ENCODE results near the gene SGK2. TPM values are rescaled to one million over a fixed set of nuclear protein-coding genes. Genes with fewer than 3 reads are reported as not detected.
A peak's percentile ranks its signal among the peaks of the same experiment; 100 is the strongest.

SGK2 gene
- total and polyA plus RNA-seq, 2 of the 13 experiments (the other 11 are each of a cell fraction or from before 2014, with no cell fraction given), result 6.2 to 29.4 TPM

DNA sequence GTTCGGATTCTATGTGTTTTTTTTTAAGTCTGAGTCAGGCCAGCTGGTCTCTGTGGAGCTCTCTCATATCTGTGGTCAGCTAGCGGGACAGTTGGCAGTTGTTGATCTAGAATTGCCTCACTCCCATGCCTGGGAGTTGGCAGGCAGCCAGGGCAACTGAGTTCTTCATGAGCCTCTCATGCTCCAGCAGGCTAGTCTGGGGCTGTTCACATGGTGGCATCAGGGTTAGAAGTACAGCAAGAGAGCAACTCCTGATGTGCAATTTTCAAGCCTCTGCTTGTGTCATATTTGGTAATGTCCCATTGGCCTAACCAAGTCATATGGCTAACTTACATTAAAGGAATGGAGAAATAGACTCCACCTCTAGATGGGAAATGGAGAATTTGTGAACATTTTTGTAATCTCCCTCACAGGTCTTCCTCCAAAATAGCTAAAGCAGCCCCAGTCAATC is 25.2 kb downstream of the SGK2 start (continued):
- TF ChIP-seq, protein P1, sequence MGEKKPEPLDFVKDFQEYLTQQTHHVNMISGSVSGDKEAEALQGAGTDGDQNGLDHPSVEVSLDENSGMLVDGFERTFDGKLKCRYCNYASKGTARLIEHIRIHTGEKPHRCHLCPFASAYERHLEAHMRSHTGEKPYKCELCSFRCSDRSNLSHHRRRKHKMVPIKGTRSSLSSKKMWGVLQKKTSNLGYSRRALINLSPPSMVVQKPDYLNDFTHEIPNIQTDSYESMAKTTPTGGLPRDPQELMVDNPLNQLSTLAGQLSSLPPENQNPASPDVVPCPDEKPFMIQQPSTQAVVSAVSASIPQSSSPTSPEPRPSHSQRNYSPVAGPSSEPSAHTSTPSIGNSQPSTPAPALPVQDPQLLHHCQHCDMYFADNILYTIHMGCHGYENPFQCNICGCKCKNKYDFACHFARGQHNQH (CRISPR knock-in tag; IDR thresholded peaks at IDR 0.05), result peak; percentile 58; the same call in 1 of the 2 replicates
- TF ChIP-seq ZNF788 (CRISPR knock-in tag; IDR thresholded peaks at IDR 0.05; ENCODE audit: borderline replicate concordance) (peak; percentile 31; the same call in 1 of the 2 replicates), MAZ (IDR thresholded peaks at IDR 0.05; ENCODE audit: borderline replicate concordance, low read depth, low read length) (no peak), MAZ (CRISPR knock-in tag; IDR thresholded peaks at IDR 0.05; ENCODE audit: low read depth) (0 out of 2 replicates have a peak, but pooled peaks have one; percentile 34), CCAR2 (optimal IDR thresholded peaks at IDR 0.05; ENCODE audit: low read depth, low read length) (no peak), HMGXB4 (CRISPR knock-in tag; IDR thresholded peaks at IDR 0.05; ENCODE audit: borderline replicate concordance in 1 of 2, low read depth in 1 of 2) (no peak), HOXA3 (CRISPR knock-in tag; IDR thresholded peaks at IDR 0.05) (peak; percentile 59; the same call in 1 of the 2 replicates), DRAP1 (CRISPR knock-in tag; IDR thresholded peaks at IDR 0.05) (no peak), ZBTB43 (CRISPR knock-in tag; conservative IDR thresholded peaks at IDR 0.05) (0 out of 2 replicates have a peak, but pooled peaks have one; percentile 39), KDM2A (CRISPR knock-in tag; IDR thresholded peaks at IDR 0.05; ENCODE audit: borderline replicate concordance, low read depth) (peak; percentile 44; the same call in 1 of the 2 replicates), LCORL (IDR thresholded peaks at IDR 0.05) (peak; percentile 91), LCORL (CRISPR knock-in tag; IDR thresholded peaks at IDR 0.05) (peak; percentile 84), ZNF414 (CRISPR knock-in tag; IDR thresholded peaks at IDR 0.05) (peak; percentile 72; the same call in 1 of the 2 replicates), ZNF331 (CRISPR knock-in tag; IDR thresholded peaks at IDR 0.05) (peak; percentile 56; the same call in 1 of the 2 replicates), FOXO1 (CRISPR knock-in tag; IDR thresholded peaks at IDR 0.05) (peak; percentile 80)
- TF ChIP-seq, protein P2, sequence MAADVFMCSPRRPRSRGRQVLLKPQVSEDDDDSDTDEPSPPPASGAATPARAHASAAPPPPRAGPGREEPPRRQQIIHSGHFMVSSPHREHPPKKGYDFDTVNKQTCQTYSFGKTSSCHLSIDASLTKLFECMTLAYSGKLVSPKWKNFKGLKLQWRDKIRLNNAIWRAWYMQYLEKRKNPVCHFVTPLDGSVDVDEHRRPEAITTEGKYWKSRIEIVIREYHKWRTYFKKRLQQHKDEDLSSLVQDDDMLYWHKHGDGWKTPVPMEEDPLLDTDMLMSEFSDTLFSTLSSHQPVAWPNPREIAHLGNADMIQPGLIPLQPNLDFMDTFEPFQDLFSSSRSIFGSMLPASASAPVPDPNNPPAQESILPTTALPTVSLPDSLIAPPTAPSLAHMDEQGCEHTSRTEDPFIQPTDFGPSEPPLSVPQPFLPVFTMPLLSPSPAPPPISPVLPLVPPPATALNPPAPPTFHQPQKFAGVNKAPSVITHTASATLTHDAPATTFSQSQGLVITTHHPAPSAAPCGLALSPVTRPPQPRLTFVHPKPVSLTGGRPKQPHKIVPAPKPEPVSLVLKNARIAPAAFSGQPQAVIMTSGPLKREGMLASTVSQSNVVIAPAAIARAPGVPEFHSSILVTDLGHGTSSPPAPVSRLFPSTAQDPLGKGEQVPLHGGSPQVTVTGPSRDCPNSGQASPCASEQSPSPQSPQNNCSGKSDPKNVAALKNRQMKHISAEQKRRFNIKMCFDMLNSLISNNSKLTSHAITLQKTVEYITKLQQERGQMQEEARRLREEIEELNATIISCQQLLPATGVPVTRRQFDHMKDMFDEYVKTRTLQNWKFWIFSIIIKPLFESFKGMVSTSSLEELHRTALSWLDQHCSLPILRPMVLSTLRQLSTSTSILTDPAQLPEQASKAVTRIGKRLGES (CRISPR knock-in tag; IDR thresholded peaks at IDR 0.05; ENCODE audit: borderline replicate concordance), result no peak
- TF ChIP-seq, protein P3, sequence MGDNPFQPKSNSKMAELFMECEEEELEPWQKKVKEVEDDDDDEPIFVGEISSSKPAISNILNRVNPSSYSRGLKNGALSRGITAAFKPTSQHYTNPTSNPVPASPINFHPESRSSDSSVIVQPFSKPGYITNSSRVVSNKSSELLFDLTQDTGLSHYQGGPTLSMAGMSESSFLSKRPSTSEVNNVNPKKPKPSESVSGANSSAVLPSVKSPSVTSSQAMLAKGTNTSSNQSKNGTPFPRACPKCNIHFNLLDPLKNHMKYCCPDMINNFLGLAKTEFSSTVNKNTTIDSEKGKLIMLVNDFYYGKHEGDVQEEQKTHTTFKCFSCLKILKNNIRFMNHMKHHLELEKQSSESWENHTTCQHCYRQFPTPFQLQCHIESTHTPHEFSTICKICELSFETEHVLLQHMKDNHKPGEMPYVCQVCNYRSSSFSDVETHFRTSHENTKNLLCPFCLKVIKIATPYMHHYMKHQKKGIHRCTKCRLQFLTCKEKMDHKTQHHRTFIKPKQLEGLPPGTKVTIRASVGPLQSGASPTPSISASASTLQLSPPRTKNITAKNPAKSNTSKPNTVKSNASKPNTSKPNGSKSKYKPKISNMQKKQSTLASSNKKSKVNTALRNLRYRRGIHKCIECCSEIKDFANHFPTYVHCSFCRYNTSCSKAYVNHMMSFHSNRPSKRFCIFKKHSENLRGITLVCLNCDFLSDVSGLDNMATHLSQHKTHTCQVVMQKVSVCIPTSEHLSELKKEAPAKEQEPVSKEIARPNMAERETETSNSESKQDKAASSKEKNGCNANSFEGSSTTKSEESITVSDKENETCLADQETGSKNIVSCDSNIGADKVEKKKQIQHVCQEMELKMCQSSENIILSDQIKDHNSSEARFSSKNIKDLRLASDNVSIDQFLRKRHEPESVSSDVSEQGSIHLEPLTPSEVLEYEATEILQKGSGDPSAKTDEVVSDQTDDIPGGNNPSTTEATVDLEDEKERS (CRISPR knock-in tag; IDR thresholded peaks at IDR 0.05), result no peak

Data from HepG2 (cell line).